Testis (tissue), 2 donors: Measurements from ENCODE around the gene NIT1.

Source experiments
- POLR2A ChIP-seq: fragments of 450-650 bp; IDR thresholded peaks from one replicate; pipeline ENCODE4 v1.6.1; 2017; ENCODE audit warnings: antibody characterized with exemption, mild to moderate bottlenecking, moderate library complexity
- TF ChIP-seq, protein P1 (sequence below), 3 experiments: fragments of 450-650 bp in 2 of 3; fragments of 200-600 bp in 1 of 3; sonication (generic) in 1 of 3; IDR thresholded peaks; one replicate each; pipeline ENCODE4 v1.5.1; 2016 to 2019; ENCODE audit warnings: antibody characterized with exemption in 3 of 3, mild to moderate bottlenecking in 2 of 3, moderate library complexity in 1 of 3

DNA sequence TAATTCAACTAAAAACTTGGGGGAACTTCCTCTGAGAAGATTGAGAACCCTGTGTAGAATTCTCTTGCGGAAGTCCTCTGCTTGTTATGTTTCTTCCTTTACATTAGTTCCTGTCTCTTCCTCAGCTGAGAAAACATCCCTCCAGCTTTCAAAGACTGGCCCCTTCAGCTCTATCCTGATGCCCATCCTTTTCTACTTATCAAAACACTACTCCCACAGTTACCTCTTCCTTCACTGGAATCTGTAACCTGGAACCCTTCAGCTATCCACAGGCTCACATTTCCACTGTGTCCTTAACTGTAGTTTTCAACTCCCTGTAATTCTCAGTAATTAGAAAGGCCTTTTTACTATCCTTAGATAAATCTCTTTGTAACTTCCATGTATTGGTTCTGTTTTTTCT lies 20.5 kb downstream of the NIT1 start:
- TF ChIP-seq POLR2A, result no peak
- TF ChIP-seq, protein P1, sequence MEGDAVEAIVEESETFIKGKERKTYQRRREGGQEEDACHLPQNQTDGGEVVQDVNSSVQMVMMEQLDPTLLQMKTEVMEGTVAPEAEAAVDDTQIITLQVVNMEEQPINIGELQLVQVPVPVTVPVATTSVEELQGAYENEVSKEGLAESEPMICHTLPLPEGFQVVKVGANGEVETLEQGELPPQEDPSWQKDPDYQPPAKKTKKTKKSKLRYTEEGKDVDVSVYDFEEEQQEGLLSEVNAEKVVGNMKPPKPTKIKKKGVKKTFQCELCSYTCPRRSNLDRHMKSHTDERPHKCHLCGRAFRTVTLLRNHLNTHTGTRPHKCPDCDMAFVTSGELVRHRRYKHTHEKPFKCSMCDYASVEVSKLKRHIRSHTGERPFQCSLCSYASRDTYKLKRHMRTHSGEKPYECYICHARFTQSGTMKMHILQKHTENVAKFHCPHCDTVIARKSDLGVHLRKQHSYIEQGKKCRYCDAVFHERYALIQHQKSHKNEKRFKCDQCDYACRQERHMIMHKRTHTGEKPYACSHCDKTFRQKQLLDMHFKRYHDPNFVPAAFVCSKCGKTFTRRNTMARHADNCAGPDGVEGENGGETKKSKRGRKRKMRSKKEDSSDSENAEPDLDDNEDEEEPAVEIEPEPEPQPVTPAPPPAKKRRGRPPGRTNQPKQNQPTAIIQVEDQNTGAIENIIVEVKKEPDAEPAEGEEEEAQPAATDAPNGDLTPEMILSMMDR (IDR thresholded peaks at IDR 0.05), result no peak
